ENCODE data around the gene AP3B2. TPM values are rescaled to one million over a fixed set of nuclear protein-coding genes. Genes with fewer than 3 reads are reported as not detected.
A peak's percentile ranks its signal among the peaks of the same experiment; 100 is the strongest.

AP3B2 gene, protein sequence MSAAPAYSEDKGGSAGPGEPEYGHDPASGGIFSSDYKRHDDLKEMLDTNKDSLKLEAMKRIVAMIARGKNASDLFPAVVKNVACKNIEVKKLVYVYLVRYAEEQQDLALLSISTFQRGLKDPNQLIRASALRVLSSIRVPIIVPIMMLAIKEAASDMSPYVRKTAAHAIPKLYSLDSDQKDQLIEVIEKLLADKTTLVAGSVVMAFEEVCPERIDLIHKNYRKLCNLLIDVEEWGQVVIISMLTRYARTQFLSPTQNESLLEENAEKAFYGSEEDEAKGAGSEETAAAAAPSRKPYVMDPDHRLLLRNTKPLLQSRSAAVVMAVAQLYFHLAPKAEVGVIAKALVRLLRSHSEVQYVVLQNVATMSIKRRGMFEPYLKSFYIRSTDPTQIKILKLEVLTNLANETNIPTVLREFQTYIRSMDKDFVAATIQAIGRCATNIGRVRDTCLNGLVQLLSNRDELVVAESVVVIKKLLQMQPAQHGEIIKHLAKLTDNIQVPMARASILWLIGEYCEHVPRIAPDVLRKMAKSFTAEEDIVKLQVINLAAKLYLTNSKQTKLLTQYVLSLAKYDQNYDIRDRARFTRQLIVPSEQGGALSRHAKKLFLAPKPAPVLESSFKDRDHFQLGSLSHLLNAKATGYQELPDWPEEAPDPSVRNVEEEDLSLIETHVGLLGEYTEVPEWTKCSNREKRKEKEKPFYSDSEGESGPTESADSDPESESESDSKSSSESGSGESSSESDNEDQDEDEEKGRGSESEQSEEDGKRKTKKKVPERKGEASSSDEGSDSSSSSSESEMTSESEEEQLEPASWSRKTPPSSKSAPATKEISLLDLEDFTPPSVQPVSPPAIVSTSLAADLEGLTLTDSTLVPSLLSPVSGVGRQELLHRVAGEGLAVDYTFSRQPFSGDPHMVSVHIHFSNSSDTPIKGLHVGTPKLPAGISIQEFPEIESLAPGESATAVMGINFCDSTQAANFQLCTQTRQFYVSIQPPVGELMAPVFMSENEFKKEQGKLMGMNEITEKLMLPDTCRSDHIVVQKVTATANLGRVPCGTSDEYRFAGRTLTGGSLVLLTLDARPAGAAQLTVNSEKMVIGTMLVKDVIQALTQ
- under 1 TPM in 1 of 6 donors, not detected in 5; 0.30 TPM for polyA plus RNA-seq (ENCODE audit: low read depth in 6 of 6)

DNA sequence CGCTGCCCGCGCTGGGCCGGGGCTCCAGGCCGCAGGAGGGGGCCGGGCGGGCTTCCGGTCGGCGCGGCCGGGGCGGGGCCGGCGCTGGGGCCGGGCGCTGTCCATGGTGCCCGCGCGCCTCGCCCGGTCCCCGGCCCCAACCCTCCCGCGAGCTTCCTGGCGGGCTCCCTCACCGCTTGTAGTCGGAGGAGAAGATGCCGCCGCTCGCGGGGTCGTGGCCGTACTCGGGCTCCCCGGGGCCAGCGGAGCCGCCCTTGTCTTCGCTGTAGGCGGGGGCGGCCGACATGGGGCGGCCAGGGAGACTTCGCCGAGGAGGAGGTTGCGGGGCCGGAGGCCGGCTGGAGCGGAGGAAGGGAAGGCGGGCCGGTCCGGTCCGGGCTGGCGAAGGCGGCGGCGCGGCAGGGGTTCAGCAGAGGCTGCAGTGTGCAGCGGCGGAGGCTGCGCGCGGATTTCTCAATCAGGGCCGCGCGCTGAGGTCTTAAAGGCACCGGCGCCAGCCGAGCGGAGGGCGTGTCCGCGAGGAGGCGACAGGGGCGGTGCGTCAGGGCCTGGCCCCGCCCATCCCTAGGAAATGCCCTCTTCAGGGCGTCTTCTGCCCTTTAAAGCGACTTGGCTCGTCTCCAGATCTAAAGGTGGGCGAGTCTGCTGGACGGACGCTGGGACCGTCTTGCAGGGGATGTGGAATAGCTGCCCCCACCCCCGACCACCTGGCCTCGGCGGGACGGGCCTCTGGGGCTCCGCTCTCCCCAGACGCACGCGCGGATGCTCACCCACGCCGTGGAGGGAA is at the start of gene AP3B2:
Gene AP3B2 (minus strand): TSS at position 455 of the 787 bp plus-strand sequence. CDS start 169 bp downstream, at position 286.
- Mint-ChIP-seq H3K9me3 (peaks cover 0 to 6% (median 2%) of the 10 kb centered on the region in 7 donors), H3K36me3 (peaks cover 0 to 7% of the 10 kb centered on the region in 2 donors), H3K27ac (no peak within 1 kb of the TSS), H3K27me3 (peaks cover 11 to 44% (median 34%) of the 10 kb centered on the region in 3 donors), H3K4me1 (peaks cover 4 to 7% (median 6%) of the 10 kb centered on the region in 3 donors), H3K4me3 (peak within 1 kb of the TSS; percentile 62 to 84 (median 78))
- ATAC-seq (ENCODE audit: low read depth in 2 of 2) (peak; percentile 88 to 90), DNase-seq (peak; percentile 61)

DNA sequence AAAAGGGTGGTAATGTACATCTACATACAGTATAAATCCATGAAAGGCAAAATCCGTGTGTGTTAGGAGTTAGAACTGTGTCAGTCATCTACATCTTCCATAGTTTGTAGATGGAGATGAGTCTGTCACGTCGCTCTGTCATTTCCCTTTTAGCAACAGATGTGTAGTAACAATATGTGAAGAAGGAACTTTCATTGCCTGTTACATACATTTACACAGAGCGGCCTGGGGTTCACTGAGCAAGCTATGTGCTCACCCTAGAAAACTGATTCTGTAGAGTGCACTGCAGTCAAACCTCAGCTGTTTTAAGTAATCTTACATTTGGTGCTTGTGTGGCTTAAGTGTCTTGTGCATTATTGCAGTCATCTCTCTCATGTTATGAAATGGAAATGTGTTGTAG is 41.6 kb upstream of the AP3B2 start:
- H3K27me3 Mint-ChIP-seq = no peaks in the 10 kb centered on the region
- DNase-seq (no peak), ATAC-seq (ENCODE audit: low read depth in 2 of 2) (no peak)
- peak overlapping the region in 4 of 6 donors; percentile 47 to 94 (median 72) for H3K27ac Mint-ChIP-seq
- peaks cover 0 to 1% (median 0%) of the 10 kb centered on the region in 7 donors for H3K9me3 Mint-ChIP-seq
- peaks cover 42 to 55% (median 51%) of the 10 kb centered on the region in 3 donors for H3K4me1 Mint-ChIP-seq
- peak overlapping the region; percentile 91 to 100 (median 100) for H3K4me3 Mint-ChIP-seq
- H3K36me3 Mint-ChIP-seq = peaks cover 22 to 27% of the 10 kb centered on the region in 2 donors

DNA sequence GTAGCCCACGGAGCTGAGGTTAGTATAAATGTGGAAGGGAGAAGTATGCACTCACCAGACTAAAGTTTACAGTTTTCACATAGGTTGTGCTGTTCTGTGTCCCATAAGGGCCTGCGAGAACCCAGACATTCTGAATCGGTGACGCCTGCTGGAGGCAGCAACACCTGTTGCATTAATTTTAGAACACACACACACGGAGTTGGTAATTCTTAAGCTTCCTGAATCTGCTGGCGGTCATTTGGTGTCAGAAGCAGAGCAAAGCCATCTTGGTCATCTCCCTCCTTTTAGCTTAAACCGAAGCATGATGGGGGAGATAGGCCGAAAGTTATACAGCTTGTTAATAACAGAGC is 41.1 kb upstream of the AP3B2 start:
- Mint-ChIP-seq H3K36me3 (peaks cover 17 to 27% of the 10 kb centered on the region in 2 donors), H3K27ac (peak overlapping the region; percentile 87 to 97 (median 95)), H3K4me1 (peaks cover 37 to 55% (median 47%) of the 10 kb centered on the region in 3 donors), H3K27me3 (no peaks in the 10 kb centered on the region), H3K4me3 (peak overlapping the region; percentile 91 to 100 (median 100)), H3K9me3 (peaks cover 0 to 1% (median 0%) of the 10 kb centered on the region in 7 donors)
- ATAC-seq (ENCODE audit: low read depth in 2 of 2) (peak; percentile 39 to 56), DNase-seq (peak; percentile 2)

DNA sequence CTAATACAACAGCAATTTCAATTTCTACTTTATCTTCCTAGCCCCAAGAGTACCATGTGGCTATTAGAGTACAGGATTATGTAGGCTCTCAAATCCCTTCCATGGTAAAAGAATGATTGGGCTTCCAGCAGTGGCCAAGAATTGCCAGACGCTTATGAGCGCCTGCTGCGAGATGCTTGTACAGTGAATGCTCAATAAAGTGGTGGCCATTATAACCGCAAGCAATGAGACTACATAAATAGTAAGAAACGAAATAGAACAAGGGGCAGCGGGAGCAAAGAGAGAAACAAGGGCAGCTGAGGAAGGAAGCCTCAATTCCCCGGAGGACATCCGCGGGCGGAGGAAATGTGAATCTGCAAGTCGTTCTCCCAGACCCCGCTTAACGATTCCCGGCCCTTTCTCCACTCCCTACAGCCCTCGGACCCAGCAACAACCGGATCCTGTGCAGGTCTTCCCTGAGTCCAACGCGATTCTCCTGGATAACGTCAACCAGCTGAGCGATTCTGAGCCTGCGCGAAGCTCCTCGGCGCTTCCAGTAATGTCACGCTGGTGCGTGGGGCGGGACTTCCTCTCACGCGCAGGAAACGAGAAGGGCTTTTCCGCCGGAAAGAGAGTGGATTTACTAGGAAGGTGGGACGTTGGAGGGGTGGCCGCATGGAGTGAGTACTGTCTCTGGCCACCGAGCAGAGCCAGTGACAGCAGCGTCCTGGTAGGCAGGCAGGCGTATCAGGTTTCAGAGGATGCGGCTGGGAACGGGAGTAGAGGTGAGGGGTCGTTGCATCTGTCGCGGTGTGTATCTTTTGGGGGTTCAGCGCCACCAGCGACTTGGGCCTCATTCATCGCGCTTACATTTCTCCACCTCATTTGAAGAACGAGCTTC is 40.5 kb upstream of the AP3B2 start:
- Mint-ChIP-seq H3K9me3 (peaks cover 0 to 1% (median 0%) of the 10 kb centered on the region in 7 donors), H3K4me3 (peak overlapping the region; percentile 91 to 100 (median 100)), H3K27me3 (no peaks in the 10 kb centered on the region), H3K27ac (peak overlapping the region; percentile 87 to 97 (median 95)), H3K36me3 (peaks cover 13 to 26% of the 10 kb centered on the region in 2 donors), H3K4me1 (peaks cover 37 to 55% (median 47%) of the 10 kb centered on the region in 3 donors)
- DNase-seq (peak; percentile 73), ATAC-seq (ENCODE audit: low read depth in 2 of 2) (peak; percentile 92 to 93)

DNA sequence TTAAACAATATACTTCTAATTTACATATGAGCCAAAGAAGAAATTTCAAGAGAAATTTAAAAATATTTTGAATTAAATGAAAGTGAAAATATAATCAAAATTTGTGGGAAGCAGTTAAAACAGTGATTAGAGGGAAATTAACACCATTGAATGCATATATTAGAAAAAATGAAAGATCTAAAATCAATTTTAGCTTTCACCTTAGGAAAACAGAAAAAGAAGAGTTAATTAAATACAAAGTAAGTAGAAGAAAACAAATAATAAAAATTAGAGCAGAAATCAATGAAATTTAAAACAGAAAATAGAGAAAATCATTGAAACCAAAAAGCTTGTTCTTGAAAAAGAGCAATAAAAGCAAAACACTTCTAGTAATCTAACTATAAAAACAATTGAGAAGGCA is 38.6 kb upstream of the AP3B2 start:
- Mint-ChIP-seq H3K27ac (peak overlapping the region in 2 of 6 donors; percentile 53 to 61), H3K36me3 (peaks cover 6 to 15% of the 10 kb centered on the region in 2 donors), H3K4me1 (peaks cover 33 to 47% (median 41%) of the 10 kb centered on the region in 3 donors), H3K4me3 (peak overlapping the region in 2 of 8 donors; percentile 38 to 100), H3K9me3 (peaks cover 0 to 1% (median 0%) of the 10 kb centered on the region in 7 donors), H3K27me3 (no peaks in the 10 kb centered on the region)
- no peak for DNase-seq
- no peak for ATAC-seq (ENCODE audit: low read depth in 2 of 2)

DNA sequence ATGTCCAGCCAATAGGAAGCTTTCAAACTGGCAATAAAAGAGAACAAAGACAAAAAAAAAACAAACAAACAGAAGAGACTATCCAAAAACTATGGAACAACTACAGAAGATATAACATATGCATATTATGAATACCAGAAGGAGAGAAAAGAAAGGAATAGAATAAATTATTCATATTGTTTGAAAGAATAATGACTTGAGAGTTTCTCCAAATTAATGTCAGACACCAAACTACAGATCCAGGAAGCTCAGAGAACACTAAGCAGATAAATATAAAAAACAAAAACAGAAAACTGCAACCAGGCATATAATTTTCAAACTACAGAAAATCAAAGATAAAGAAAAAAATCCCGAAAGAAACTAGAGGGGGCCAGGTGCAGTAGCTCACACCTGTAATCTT is 34.1 kb upstream of the AP3B2 start:
- Mint-ChIP-seq H3K36me3 (peaks cover 0 to 4% of the 10 kb centered on the region in 2 donors), H3K27ac (no peak overlapping the region), H3K9me3 (no peaks in the 10 kb centered on the region), H3K4me3 (no peak overlapping the region), H3K27me3 (no peaks in the 10 kb centered on the region), H3K4me1 (peaks cover 2 to 13% (median 10%) of the 10 kb centered on the region in 3 donors)
- DNase-seq = no peak
- ATAC-seq (ENCODE audit: low read depth in 2 of 2) = no peak

DNA sequence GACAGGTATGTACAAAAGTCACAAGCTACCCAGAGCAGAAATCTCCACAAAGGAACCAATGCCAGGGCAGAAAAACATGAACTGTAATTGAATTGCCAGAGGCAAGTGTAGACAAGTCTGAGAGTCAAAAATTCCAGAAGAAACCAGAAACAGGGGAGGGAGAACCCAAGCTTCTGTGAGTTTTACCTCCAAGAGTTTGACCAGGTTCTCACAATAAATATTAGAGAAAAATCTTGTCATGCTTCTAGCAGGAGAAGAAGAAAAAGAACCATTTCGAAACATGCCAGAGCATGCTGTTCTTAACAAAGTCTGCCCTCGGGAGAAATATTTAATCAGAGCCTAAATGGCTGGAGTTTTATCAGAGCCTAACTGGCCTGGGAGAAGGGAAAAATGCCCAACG is 32.5 kb upstream of the AP3B2 start:
- H3K36me3 Mint-ChIP-seq = peaks cover 0 to 11% of the 10 kb centered on the region in 2 donors
- no peak for ATAC-seq (ENCODE audit: low read depth in 2 of 2)
- H3K9me3 Mint-ChIP-seq = no peaks in the 10 kb centered on the region
- peaks cover 2 to 4% (median 4%) of the 10 kb centered on the region in 3 donors for H3K4me1 Mint-ChIP-seq
- H3K4me3 Mint-ChIP-seq = no peak overlapping the region
- H3K27ac Mint-ChIP-seq = no peak overlapping the region
- H3K27me3 Mint-ChIP-seq = no peaks in the 10 kb centered on the region
- no peak for DNase-seq

DNA sequence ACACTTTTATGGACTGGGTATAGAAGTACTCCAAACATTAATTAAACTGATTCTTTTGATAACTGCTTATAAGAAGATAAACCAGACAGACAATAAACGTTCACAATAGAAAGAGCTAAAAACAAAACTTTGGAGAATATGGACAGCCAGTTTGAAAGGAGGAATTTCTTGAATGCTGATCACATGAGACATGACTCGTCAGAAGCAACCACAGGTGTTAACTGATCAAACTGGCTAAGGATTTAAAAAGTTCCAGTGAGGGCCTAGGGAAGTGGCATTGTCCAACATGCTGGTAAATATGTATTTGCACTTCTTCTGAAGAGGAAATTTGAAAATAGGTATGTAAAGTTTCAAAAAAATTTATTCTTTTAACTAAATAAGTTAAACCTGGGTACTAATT is 29.4 kb upstream of the AP3B2 start:
- H3K9me3 Mint-ChIP-seq = no peaks in the 10 kb centered on the region
- no peaks in the 10 kb centered on the region for H3K27me3 Mint-ChIP-seq
- ATAC-seq (ENCODE audit: low read depth in 2 of 2) (no peak), DNase-seq (no peak)
- H3K27ac Mint-ChIP-seq = no peak overlapping the region
- H3K4me1 Mint-ChIP-seq = peaks cover 0 to 4% (median 4%) of the 10 kb centered on the region in 3 donors
- no peak overlapping the region for H3K4me3 Mint-ChIP-seq
- H3K36me3 Mint-ChIP-seq = peaks cover 0 to 16% of the 10 kb centered on the region in 2 donors

DNA sequence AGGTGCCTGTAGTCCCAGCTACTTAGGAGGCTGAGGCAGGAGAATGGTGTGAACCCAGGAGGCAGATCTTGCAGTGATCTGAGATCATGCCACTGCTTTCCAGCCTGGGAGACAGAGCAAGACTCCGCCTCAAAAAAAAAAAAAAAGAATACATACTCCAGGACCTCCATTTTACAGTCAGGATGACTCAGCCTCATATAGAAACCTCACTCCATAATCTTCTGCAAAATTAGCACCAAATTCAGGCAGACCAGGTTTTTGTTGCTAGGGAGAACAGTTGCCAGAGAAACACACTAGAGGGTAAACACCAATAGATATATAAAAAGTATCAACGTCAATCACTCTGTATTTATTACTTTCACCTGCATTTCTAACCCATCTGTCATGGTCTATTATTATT is 28.3 kb upstream of the AP3B2 start:
- H3K27me3 Mint-ChIP-seq = no peaks in the 10 kb centered on the region
- H3K27ac Mint-ChIP-seq = no peak overlapping the region
- no peaks in the 10 kb centered on the region for H3K9me3 Mint-ChIP-seq
- peaks cover 0 to 4% (median 4%) of the 10 kb centered on the region in 3 donors for H3K4me1 Mint-ChIP-seq
- H3K4me3 Mint-ChIP-seq = no peak overlapping the region
- peaks cover 0 to 16% of the 10 kb centered on the region in 2 donors for H3K36me3 Mint-ChIP-seq
- DNase-seq = no peak
- no peak for ATAC-seq (ENCODE audit: low read depth in 2 of 2)

DNA sequence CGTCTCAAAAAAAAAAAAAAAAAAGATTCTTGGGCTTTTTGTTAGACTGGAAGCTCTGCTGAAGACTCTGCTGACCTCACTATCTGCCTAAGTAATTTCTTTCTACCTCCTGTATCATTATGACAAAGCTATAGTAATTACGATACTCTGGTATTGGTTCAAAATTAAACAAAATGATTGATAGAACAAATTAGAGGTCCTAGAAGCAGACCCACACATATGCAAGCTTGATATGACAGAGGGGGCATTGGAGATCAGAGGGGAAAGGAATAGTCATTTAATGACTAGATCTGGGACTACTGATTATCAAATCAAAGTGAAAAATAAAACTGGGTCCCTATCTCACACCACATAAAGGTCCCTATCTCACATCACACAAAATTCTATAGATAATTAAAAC is 21.9 kb upstream of the AP3B2 start:
- DNase-seq = no peak
- Mint-ChIP-seq H3K4me3 (no peak overlapping the region), H3K27ac (no peak overlapping the region), H3K27me3 (no peaks in the 10 kb centered on the region), H3K36me3 (peaks cover 0 to 20% of the 10 kb centered on the region in 2 donors), H3K9me3 (no peaks in the 10 kb centered on the region), H3K4me1 (no peaks in the 10 kb centered on the region)
- no peak for ATAC-seq (ENCODE audit: low read depth in 2 of 2)

DNA sequence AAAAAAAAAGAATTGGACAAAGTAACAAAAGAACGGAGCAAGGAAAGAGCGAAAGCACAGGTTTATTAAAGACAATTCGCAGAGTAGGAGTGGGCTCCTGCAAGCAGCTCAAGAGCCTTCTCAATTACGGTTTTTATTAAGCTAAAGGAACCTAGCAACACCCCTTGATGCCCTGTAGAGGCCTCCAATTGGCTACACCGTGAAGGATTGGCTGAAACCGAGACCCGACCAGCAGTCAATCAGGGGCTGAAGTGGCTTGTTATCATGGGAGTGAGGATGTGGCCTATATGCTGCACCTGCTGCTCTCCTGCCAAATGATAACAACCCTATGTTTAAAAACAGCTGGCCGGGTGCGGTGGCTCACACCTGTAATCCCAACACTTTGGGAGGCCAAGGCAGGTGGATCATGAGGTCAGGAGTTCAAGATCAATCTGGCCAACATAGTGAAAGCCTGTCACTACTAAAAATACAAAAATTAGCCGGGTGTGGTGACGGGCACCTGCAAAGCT is 20.4 kb upstream of the AP3B2 start:
- Mint-ChIP-seq H3K4me1 (no peaks in the 10 kb centered on the region), H3K27me3 (no peaks in the 10 kb centered on the region)
- ATAC-seq (ENCODE audit: low read depth in 2 of 2) = no peak

More for the DNA sequence above, 20.4 kb upstream of the AP3B2 start:
- no peak for DNase-seq
- peaks cover 0 to 15% of the 10 kb centered on the region in 2 donors for H3K36me3 Mint-ChIP-seq
- H3K27ac Mint-ChIP-seq = no peak overlapping the region
- H3K4me3 Mint-ChIP-seq = no peak overlapping the region
- no peaks in the 10 kb centered on the region for H3K9me3 Mint-ChIP-seq
